ENCODE data around the gene ARHGAP24. TPM values are rescaled to one million over a fixed set of nuclear protein-coding genes. Genes with fewer than 3 reads are reported as not detected.

ARHGAP24 gene
- total and polyA plus RNA-seq, 2 experiments from 2014 or later, result 0.21 to 0.36 TPM

DNA sequence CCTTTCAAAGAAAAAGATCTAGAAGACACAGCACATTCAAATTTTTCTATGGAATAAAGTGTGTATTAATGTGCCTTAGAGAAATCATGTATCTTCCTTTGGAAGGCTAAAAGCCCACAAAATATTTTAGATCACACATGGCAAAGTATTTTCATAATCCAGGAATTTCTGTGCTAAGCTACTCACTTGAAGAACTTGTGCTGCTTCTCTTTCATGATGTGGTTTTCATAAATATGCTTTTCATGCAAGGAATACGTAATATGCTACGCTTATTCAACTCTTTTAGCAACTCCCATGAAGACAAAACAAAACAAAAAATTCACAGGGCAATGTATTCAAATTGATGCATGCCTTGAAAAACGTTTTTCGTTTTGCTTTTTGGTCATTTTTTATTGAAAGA, 125.6 kb downstream of the ARHGAP24 start:
- Histone ChIP-seq H3K4me3 (no peak overlapping the region), H3K4me1 (ENCODE audit: insufficient read depth) (no peaks in the 10 kb centered on the region), H3K27ac (ENCODE audit: low read depth) (no peak overlapping the region), H3K79me2 (replicated peaks; ENCODE audit: insufficient read depth) (no peaks in the 10 kb centered on the region), H4K20me1 (replicated peaks; ENCODE audit: insufficient read depth) (no peaks in the 10 kb centered on the region), H3K36me3 (ENCODE audit: insufficient read depth) (no peaks in the 10 kb centered on the region), H3K4me2 (no peak overlapping the region), H3F3A (replicated peaks; ENCODE audit: low read depth) (no peaks in the 10 kb centered on the region), H3K9me2 (ENCODE audit: insufficient read depth) (no peaks in the 10 kb centered on the region), H2AFZ (no peak overlapping the region; the same call in 1 of the 2 replicates), H3K27me3 (ENCODE audit: insufficient read depth) (no peaks in the 10 kb centered on the region)
- TF ChIP-seq STAT1 (IDR thresholded peaks at IDR 0.05; ENCODE audit: unreplicated experiment) (no peak), ZNF462 (CRISPR knock-in tag; IDR thresholded peaks at IDR 0.05) (no peak), EZH2phosphoT487 (IDR thresholded peaks at IDR 0.05; ENCODE audit: unreplicated experiment) (no peak), ZNF114 (CRISPR knock-in tag; IDR thresholded peaks at IDR 0.05) (no peak), ZNF331 (CRISPR knock-in tag; IDR thresholded peaks at IDR 0.05; ENCODE audit: low read depth) (no peak), JUNB (IDR thresholded peaks at IDR 0.05; ENCODE audit: unreplicated experiment) (no peak), POLR2AphosphoS5 (IDR thresholded peaks at IDR 0.05; ENCODE audit: low read depth) (no peak), CTCF (conservative IDR thresholded peaks at IDR 0.05; ENCODE audit: low read depth in 2 of 2) (no peak), EZH2 (IDR thresholded peaks at IDR 0.05; ENCODE audit: low read depth, unreplicated experiment) (no peak), NANOG (IDR thresholded peaks at IDR 0.05; ENCODE audit: borderline replicate concordance) (no peak), CREB1 (CRISPR knock-in tag; IDR thresholded peaks at IDR 0.05; ENCODE audit: low read depth) (no peak)
- TF ChIP-seq, protein P1, sequence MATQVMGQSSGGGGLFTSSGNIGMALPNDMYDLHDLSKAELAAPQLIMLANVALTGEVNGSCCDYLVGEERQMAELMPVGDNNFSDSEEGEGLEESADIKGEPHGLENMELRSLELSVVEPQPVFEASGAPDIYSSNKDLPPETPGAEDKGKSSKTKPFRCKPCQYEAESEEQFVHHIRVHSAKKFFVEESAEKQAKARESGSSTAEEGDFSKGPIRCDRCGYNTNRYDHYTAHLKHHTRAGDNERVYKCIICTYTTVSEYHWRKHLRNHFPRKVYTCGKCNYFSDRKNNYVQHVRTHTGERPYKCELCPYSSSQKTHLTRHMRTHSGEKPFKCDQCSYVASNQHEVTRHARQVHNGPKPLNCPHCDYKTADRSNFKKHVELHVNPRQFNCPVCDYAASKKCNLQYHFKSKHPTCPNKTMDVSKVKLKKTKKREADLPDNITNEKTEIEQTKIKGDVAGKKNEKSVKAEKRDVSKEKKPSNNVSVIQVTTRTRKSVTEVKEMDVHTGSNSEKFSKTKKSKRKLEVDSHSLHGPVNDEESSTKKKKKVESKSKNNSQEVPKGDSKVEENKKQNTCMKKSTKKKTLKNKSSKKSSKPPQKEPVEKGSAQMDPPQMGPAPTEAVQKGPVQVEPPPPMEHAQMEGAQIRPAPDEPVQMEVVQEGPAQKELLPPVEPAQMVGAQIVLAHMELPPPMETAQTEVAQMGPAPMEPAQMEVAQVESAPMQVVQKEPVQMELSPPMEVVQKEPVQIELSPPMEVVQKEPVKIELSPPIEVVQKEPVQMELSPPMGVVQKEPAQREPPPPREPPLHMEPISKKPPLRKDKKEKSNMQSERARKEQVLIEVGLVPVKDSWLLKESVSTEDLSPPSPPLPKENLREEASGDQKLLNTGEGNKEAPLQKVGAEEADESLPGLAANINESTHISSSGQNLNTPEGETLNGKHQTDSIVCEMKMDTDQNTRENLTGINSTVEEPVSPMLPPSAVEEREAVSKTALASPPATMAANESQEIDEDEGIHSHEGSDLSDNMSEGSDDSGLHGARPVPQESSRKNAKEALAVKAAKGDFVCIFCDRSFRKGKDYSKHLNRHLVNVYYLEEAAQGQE (IDR thresholded peaks at IDR 0.05; ENCODE audit: unreplicated experiment), result no peak
- TF ChIP-seq, protein P2, sequence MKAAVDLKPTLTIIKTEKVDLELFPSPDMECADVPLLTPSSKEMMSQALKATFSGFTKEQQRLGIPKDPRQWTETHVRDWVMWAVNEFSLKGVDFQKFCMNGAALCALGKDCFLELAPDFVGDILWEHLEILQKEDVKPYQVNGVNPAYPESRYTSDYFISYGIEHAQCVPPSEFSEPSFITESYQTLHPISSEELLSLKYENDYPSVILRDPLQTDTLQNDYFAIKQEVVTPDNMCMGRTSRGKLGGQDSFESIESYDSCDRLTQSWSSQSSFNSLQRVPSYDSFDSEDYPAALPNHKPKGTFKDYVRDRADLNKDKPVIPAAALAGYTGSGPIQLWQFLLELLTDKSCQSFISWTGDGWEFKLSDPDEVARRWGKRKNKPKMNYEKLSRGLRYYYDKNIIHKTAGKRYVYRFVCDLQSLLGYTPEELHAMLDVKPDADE (IDR thresholded peaks at IDR 0.05), result no peak
- ATAC-seq (no peak), DNase-seq (ENCODE audit: low spot score) (no peak)
- Mint-ChIP-seq H3K27me3 (ENCODE audit: insufficient read depth, low read depth, poor library complexity) (no peaks in the 10 kb centered on the region), H3K9me3 (no peaks in the 10 kb centered on the region), H3K4me1 (peaks cover 3% of the 10 kb centered on the region; the same call in 1 of the 3 replicates), H3K27ac (no peak overlapping the region), H3K36me3 (ENCODE audit: low read depth) (no peaks in the 10 kb centered on the region), H3K4me3 (no peak overlapping the region)
